ENCODE results near the gene GCHFR.

GCHFR gene

DNA sequence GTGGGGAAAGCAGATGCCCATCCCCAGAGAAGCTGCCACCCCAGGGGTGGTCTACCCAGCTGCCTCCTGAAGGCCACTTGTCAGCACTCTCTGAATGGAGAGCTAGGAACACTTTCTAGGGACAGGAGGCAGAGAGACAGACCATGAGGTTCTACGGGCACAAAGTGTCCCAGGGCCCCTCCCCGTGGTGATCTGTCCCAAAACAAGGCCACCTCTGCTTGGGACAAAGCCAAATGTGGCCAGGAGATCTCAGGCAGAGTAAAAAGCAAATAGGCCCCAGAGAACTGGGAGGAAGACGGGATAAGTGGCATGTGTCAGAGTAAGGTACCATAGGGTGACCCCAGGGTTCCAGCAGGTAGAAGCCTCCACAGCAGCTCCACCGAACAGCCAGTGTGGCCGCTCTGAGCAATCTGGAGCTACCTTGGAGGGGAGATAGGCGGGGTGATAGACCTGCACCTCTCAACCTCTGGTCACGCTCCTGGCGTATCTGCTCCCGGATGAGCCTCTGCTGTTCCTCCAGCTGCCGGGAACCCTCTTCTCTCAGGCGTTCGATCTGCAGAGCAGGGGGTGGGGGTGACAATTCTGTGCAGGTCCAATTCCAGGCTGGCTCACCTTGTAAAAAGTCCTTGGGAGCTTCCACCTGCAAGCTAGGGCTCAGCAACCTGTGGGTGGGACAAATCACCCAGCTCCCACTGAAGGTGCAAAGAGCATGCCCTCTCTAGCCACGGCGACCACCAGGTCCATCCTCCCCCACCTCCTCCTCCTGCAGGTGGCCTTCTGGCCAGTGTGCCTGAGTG lies 12.1 kb downstream of the GCHFR start:
- DNase-seq (ENCODE audit: low read depth, low spot score), result no peak

DNA sequence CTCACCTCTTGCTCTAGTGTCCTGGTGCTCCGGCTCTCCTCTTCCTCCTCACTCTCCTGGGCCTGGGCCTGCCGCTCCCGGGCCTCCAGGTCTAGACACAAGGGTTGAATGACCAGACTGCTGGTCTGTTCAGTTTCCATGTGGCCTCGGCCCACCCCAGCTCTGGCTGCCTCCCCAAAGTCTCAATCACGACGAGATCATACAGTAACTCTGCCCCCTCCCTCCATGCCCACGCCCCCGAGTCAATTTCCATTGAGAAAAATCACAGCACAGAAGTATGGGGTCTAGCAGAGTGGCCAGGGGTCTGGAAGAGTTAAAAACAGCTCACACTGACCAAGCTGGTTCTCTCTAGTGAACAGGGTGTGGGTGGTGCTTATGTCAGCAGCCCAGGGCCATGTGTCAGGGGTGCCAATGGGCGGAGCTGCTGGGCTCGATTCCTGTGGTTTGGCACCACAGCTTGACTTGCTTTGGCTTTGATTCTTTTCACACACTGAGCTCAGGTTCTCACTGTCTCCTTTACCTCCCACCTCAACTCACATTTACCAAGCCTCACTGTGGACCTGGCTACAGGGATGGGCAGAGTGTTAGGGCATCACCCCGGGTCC lies 12.8 kb downstream of the GCHFR start:
- peak; percentile 95 for DNase-seq (ENCODE audit: low read depth, low spot score)

DNA sequence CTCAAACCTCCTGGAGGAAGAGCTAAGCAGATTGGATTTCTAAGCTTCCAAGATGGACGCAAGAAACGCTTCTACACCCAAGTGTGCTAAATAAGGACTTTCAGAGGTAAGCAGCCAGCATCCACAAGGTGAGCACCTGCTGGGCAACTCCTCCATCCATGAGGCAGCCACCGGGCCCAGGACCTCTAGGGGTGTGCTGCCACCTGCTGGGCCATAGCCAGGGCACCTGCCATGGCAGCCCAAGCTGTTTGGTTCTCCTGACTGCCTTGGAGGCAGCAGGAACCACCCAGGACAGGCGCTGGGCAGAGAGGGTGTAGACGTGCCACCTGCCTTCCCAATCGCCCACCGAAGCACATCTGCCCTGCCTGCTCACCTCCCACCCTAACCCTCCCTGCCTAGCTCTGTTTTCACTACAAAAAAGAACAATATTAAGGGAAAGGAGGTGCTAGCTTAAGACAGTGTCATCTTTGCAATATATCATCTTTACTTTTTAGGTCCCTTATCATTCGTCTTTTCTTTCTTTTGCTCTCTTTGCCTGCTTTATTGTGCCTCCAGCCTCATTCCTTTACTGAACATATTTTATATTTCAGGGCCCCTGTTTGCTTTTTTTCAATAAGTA lies 18.9 kb downstream of the GCHFR start:
- no peak for DNase-seq (ENCODE audit: low read depth, low spot score)

DNA sequence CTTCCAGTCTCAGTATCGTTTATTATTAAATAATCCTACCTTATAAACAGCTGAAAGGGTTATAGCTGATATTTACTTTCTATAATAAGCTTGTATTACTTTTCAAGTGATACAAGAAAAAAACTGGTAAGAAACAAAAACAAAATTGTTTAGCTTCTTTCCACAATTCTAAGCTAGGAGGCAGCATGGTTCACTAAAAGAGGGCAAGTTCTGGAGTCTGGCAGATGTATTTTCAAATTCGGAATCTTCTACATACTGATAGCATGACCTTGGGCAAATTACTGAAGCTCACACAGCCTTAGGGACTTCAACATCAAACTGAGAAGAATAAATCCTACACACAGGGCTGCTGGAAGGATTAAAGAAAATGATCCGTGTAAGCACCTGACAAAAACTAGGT lies 21.3 kb downstream of the GCHFR start:
- DNase-seq (ENCODE audit: low read depth, low spot score), result no peak

DNA sequence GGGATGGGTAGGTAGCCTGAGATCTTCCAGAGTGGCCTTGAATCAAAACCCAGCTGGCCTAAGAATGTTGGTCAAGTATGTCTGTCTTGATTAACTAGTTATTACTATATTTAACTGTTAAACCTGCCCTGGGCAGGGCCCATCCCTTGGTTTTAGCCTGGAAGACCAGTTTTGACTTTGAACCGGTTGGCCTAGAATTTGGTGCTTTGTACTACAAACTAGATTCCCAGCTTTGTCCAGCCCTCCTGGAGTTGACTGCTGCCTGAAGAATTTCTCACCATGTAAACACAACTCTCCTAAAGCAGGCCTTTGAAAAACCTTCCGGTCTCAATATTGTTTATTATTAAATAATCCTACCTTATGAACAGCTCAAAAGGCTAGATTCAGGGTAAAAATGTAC lies 21.9 kb downstream of the GCHFR start:
- no peak for DNase-seq (ENCODE audit: low read depth, low spot score)

DNA sequence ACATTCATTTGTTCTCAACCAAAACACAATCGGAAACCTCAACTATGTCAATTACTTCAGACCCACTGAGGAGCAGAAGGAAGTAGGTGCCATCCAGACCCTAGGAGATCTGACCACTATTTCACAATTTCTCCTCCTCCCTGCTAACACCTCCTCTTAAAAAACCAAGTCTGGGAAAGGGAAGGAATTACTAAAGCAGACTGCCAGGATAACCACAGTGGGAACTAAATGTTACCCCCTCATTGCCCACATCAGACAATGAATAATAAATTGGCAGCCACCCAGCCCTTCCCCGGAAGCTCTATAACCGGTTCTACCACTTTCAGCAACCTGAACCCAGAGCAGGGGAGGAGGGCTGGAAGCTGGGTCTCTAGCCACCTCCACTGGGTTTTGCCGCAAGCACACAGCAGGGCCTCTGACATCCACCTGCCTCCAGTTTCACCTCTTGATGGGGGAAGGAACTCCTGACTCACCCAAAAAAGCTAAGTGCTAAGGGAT lies 23.5 kb downstream of the GCHFR start:
- DNase-seq (ENCODE audit: low read depth, low spot score), result peak; percentile 93

DNA sequence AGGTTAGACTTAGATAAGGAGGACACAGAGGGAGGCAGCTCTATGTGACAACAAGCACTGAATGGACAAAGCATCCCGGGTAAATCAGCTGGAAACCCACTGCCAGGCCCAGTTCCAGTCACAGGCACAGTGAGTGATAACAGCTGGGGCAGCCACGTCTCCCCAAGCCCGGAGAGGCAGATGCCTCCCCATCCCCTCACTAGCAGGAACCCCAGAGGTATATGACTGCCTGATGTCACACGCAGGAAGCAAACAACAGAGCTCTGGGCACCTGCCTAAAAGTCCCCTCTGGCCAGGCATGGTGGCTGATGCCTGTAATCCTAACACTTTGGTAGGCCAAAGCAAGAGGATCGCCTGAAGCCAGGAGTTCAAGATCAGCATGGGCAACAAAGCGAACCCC lies 24.1 kb downstream of the GCHFR start:
- DNase-seq (ENCODE audit: low read depth, low spot score), result no peak

DNA sequence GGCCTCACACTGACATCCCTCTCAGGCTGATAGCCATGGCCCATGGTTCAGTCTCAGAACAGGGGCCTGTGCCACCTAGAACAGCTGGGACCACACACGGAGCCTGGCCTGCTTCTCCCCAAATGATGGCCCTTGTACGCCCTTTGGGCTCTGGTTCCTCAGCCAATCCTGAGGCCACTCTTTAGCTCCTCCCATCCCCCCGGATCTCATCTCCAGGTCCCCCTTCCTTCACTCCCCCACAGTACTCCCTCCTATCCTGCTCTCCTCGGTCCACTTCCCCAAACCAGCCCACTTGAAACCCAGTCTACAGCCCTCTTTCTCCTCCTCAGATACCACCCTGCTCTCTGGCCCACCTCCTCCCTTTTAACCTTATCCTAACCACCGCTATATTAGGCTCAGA lies 25.3 kb downstream of the GCHFR start:
- DNase-seq (ENCODE audit: low read depth, low spot score), result no peak

DNA sequence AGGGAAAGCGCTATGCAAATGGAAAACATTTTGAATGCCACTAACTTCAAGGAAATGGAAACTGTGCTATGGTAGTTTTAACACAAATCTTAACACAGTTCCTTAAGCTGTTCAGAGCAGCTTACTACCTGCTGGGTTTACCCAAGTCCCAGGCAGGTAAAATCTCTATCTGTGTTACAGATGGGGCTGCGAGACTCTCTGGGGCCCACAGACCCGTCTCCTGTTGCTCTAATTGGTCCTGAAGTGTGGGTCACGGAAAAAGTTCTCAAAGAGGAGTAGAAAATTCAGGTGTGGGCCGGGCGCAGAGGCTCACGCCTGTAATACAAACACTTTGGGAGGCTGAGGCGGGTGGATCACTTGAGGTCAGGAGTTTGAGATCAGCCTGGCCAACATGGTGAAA lies 26.1 kb downstream of the GCHFR start:
- no peak for DNase-seq (ENCODE audit: low read depth, low spot score)

DNA sequence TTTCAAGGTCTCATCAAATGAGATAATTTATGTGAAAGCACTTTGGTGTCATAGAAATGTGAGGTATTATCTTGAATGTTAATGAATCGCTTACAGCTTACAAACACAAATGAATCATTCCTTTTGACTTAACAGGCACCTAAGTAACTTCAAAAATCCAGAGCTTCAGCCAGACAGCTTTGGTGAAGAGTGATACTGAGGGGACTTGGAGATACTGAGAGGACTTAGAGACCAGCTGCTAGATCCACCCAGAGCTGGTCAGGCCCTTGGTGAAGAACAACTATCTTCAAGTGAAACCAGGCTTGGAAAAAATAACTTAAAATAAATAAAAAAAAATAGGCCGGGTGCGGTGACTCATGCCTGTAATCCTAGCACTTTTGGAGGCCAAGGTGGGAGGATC lies 26.9 kb downstream of the GCHFR start:
- DNase-seq (ENCODE audit: low read depth, low spot score), result peak; percentile 63

DNA sequence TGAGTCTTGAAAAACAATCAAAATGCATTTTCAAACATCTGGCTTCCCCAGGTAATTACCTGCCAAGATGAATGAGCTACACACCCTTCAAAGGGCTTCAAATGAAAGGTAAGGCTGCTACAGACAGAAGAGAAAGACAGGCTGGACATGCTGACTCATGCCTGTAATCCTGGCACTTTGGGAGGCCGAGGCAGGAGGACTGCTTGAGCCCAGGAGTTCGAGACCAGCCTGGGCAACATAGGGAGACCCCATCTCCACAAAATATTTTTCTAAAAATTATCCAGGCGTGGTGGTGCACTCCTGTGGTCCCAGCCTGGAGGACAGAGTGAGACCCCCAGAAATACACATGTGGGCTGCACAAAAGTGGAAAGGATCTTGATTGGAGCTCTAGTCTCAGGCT lies 28.5 kb downstream of the GCHFR start:
- DNase-seq (ENCODE audit: low read depth, low spot score), result no peak

DNA sequence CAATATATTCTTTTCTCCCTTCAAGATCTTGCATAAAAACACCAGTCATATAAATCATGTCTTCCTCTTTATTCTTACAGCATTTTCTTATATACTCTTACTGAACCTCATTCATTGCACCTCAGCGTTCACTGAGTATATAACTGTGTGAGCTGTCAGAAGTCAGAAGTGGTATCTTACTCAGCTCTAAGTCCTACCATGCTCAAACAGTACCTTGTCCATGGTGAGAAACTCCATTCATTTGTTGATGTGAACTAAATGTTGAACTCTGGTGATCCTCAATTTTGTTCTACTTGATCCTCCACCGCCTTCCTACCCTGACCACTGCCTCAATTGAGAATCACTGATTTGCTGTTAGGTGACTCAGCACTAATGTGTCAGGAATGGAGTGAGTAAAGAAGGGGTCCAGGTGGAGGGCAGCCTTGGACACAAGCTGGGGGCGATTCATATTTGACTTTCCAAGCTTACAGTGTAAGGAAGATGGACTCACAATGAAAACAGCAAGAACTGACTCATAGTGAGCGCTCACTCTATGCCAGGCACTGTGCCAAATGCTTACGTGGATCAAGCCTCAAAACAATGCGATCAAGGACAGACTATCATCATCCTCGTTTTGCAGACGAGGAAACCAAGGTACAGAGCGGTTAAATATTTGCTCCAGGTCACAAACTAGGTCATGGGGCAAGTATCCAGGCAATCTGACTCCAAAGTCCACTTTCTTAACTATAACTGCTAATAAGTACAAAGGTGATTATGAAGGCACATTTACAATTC lies 29.5 kb downstream of the GCHFR start:
- peak; percentile 90 for DNase-seq (ENCODE audit: low read depth, low spot score)

DNA sequence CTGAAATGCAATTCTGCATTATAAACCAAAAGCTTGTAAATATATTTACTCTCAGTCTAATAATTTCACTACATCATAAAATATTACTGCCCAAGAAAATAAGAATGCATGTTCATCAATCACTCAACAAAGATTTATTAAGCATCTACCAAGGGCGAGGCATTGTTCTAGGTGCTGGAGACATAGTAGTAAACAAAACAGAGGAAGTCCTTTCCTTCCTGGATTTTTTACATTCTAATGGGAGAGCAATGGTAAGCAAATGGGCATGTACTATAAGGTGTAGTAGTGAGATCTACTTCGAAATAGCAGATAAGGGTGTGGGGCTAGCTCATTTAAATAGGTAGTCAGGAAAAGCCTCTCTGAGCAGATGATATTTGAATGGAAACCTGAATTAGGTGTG lies 32.2 kb downstream of the GCHFR start:
- no peak for DNase-seq (ENCODE audit: low read depth, low spot score)

DNA sequence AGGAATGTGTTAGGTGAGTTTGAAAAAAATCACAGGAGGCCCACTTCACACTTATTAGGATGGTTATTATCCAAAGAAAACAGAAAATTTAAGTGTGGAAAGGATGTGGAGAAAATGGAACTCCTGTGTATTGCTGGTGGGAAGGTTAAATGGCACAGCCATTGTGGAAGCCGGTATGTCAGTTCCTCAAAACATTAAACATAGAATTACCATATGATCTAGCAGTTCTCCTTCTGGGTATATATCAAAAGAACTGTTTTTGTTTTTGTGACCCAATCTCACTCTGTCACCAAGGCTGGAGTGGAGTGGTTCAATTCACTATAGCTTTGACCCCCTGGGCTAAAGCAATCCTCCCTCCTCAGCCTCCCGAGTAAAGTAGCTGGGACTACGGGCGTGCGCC lies 32.6 kb downstream of the GCHFR start:
- DNase-seq (ENCODE audit: low read depth, low spot score), result no peak

DNA sequence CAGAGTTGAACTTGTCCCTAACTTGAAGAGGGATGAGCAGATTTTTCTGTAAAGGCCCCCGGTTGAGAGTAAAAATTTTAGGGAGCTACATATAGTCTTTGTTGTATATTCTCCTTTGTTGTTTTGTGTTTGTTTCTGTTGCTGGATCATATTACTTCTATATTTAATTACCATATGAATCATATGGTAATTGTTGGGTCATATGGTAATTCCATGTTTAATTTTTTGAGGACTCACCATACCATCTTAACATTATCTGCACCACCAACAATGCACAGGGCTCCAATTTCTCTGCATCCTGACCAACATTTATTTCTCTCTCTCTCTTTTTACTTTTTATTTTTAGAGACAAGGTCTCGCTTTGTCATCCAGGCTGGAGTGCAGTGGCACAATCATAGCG lies 35.7 kb downstream of the GCHFR start:
- no peak for DNase-seq (ENCODE audit: low read depth, low spot score)

DNA sequence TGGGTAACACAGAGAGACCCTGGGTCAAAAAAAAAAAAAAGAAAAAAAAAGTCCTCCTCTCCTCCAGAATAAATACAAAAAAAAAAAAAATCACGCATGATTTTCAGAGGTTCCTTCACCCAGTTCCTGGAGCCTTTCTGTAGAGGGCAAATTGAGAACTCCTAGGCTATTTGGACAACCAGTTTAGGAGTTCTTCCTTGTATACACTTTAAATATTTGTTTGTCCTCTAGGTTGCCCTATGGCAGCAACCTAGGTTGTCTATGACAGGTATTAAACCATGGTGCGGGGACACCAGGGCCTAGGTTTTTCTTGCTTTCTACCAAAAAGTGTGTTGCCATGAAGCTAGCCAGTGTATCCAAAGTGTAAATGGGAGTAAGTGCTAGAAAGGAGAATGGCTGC lies 39.2 kb downstream of the GCHFR start:
- DNase-seq (ENCODE audit: low read depth, low spot score), result no peak

DNA sequence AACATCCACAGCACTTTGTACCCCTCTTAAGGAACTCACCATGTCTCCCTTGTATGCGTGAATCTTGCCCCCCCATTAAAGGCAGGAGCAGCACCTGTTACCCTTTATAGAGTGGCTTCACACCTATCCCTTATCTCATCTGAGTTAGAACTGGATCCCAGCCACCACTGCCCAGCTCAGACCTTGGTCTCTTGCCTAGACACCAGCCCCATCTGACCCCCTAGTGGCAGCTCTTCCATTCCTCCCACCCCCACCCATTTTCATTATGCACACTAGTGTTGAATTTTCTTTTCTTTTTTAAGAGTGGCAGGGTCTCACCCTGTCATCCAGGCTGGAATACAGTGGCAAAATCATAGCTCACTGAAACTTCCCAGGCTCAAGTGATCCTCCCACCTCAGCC lies 39.8 kb downstream of the GCHFR start:
- DNase-seq (ENCODE audit: low read depth, low spot score), result no peak

DNA sequence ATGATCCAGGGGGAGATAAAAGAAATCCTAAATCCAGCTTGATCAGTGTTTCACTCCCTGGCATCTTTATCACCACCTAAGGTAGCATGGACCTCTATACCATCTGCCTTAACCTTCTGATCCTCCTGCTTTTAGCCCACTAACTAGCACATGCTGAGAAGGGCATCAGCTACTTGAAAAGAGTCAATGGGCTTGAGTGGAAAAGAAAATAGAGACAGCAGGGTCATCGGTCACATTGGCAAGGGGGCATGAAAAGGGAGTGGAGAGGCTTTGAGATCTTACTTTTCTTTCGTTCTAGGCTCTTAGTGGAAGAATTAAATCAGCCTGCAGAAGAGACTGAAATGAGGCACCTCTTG lies 42.8 kb downstream of the GCHFR start:
- no peak for DNase-seq (ENCODE audit: low read depth, low spot score)

DNA sequence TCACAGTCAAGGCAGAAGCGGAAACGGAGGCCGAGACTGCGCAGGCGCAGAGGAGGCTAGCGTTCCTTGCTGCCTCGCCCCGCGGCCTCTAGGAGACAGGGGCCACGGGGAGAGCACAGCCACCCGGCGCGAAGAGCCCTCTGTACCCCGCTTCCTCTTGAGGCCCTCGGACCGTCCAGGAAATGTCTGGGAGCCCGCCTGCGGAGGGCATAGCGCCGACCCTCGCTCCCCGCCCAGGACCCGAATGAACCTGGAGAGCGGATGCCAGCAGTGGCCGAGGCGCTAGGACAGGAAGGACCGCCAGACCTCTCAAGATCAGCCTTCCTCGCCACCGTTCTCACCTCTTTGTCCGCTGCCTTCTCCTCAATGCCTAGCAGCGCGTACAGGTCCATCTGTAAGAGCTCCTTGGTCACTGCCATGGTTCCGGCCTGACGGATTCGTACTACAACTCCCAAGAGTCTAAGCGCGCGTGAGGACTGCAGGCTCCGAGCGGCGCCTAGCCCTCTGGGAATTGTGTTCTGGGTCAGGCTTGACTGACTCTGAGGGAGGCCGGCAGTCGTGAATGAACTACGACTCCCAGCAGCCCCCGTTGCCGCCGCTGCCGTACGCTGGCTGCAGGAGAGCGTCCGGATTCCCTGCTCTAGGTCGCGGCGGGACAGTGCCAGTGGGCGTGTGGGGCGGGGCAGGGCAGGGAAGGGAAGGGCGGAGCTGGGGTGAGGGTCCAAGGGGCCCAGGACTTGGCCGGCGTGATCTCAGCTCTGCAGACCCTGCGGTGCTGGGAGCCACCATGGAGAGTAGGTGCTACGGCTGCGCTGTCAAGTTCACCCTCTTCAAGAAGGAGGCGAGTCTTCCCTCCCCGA lies 43.4 kb downstream of the GCHFR start, which contains the start of the genes DNAJC17 and ZFYVE19:
Gene DNAJC17, minus strand, starts transcription at position 446 of the 860 bp plus-strand sequence. Its CDS starts 27 bp downstream, at position 419.
Gene ZFYVE19, plus strand, starts transcription at position 62 of the 860 bp plus-strand sequence. Its CDS starts 501 bp downstream, at position 563.
- DNase-seq (ENCODE audit: low read depth, low spot score), result peak; percentile 99

DNA sequence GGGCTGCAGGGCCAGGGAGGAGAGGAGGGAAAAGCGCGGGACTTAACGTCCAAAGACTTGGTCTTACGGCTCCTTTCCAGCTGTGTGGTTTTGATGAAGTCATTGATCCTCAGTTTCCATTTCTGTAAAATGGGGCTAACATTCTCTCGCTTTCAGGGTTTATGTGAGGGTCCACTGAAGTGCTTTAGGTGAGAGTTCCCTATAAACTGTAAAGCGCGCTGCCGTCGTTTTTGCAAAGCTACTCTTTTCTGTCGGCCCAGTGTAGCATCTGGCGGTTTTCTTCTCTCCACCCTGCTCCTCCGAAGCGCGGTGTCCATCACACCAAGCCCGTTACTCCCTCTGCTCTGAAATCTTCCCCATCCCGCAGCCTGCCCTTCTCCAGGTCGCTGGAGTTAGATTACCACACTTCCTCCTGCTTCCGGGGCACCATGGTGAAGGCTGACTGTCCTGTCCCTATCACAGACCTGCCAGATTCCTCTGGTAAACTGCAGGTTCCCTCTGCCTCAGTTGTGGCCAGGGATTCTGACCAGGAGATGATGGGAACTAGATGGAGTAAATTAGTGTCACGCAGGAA lies 44.1 kb downstream of the GCHFR start:
- no peak for DNase-seq (ENCODE audit: low read depth, low spot score)

Measured in astrocyte of the hippocampus (primary cell).